Left ventricle myocardium inferior (tissue), 1 donor: ENCODE measurements around the gene NADK. TPM values are rescaled to one million over a fixed set of nuclear protein-coding genes. Genes with fewer than 3 reads are reported as not detected.

Experiments used
- DNase-seq: peaks from one replicate; pipeline ENCODE4 v3.0.0-alpha.2; 2020
- H3K27ac ChIP-seq: fragments of 200-600 bp; replicated peaks from 2 replicates; pipeline ENCODE4 v1.8.0; 2021
- H3K27me3 ChIP-seq: fragments of 200-600 bp; 2 replicates; pipeline ENCODE4 v1.8.0; 2021; ENCODE audit warnings: low read depth
- H3K36me3 ChIP-seq: fragments of 200-600 bp; 2 replicates; pipeline ENCODE4 v1.8.0; 2021
- H3K4me1 ChIP-seq: fragments of 200-600 bp; 2 replicates; pipeline ENCODE4 v1.8.0; 2021
- H3K4me3 ChIP-seq: fragments of 200-600 bp; 2 replicates; pipeline ENCODE4 v1.8.0; 2021; ENCODE audit warnings: mild to moderate bottlenecking, moderate library complexity
- H3K9me3 ChIP-seq: fragments of 200-600 bp; replicated peaks from 2 replicates; pipeline ENCODE4 v1.8.0; 2021
- intact Hi-C: fragments of 100-400 bp; cut with micrococcal nuclease; formaldehyde crosslinking; loops from one replicate; pipeline ENCODE4 v1.11.0; 2022
- long read RNA-seq: library from polyadenylated mRNA; unstranded; transcript quantifications from one replicate; pipeline ENCODE4 v2.0.0, GENCODE V29; 2021
- total RNA-seq: library from RNA; stranded (reverse); fragmentation: NEBNext Ultra II Directional; extraction: Animal tissue kit (Norgen Biotek cat#: 25700); gene quantifications from one replicate; pipeline ENCODE4 v1.2.1, GENCODE V29; 2021
- TF ChIP-seq, protein P1 (sequence below): fragments of 200-600 bp; IDR thresholded peaks from 2 replicates; pipeline ENCODE4 v1.8.0; 2021; ENCODE audit warnings: antibody characterized with exemption, mild to moderate bottlenecking, borderline replicate concordance
- donor health status: DM: no; HTN: yes; CAD: no; lungs with severe emphysema.

The NADK gene, protein sequence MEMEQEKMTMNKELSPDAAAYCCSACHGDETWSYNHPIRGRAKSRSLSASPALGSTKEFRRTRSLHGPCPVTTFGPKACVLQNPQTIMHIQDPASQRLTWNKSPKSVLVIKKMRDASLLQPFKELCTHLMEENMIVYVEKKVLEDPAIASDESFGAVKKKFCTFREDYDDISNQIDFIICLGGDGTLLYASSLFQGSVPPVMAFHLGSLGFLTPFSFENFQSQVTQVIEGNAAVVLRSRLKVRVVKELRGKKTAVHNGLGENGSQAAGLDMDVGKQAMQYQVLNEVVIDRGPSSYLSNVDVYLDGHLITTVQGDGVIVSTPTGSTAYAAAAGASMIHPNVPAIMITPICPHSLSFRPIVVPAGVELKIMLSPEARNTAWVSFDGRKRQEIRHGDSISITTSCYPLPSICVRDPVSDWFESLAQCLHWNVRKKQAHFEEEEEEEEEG
- total RNA-seq: 25.3 TPM
- long read RNA-seq, transcript NADK-201 (12 exons, 3,235 nt): major isoform, 34 of 53 reads
- long read RNA-seq, partial matches to known transcripts: 8 of 53 reads
- long read RNA-seq, other reads (novel, unspliced or antisense): 11 of 53 reads

DNA sequence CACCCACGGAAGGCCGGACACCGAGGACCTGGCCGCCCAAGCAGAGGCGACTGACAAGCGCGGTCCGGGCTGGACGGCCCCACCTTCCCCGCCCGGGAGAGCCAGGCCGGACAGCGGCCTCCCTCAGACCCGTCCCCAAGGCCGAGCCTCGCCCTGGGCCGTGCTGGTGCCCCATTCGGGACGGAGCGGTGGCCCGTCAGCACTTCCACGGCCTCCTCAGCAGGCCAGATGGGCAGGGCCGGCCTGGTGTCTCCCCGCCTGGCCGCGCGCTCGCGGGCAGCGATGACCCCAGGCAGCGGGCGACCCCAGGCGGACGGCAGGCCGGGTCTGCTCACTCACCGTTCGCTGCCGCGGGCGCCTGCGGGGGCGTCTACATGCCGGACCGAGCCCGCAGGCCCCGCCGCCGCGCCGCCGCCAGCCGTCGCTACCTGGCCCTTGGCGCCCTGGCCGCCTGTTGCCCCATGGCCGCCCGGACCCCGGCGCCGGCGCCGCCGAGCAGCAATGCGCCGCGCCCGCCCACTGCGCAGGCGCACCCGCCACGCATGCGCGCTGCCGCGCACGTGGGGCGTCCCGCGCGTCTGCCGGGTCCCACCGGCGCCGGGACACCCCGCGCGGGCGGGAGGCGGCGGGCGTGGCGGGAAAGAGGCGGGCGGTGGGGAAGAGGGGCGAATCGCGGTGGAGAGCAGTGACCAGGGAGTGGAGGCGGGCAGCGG is at the start of gene NADK:
NADK (minus strand) TSS at position 521 of the 713 bp plus-strand sequence. CDS start 13,064 bp downstream, outside the sequence.
- intact Hi-C loops: no loop called here
- Histone ChIP-seq H3K4me1 (peaks cover 85% of the 10 kb centered on the region), H3K9me3 (no peaks in the 10 kb centered on the region), H3K27ac (peak within 1 kb of the TSS; percentile 97), H3K27me3 (no peaks in the 10 kb centered on the region), H3K36me3 (no peaks in the 10 kb centered on the region), H3K4me3 (peak within 1 kb of the TSS; percentile 98)
- DNase-seq: peak; percentile 60
- TF ChIP-seq, protein P1, sequence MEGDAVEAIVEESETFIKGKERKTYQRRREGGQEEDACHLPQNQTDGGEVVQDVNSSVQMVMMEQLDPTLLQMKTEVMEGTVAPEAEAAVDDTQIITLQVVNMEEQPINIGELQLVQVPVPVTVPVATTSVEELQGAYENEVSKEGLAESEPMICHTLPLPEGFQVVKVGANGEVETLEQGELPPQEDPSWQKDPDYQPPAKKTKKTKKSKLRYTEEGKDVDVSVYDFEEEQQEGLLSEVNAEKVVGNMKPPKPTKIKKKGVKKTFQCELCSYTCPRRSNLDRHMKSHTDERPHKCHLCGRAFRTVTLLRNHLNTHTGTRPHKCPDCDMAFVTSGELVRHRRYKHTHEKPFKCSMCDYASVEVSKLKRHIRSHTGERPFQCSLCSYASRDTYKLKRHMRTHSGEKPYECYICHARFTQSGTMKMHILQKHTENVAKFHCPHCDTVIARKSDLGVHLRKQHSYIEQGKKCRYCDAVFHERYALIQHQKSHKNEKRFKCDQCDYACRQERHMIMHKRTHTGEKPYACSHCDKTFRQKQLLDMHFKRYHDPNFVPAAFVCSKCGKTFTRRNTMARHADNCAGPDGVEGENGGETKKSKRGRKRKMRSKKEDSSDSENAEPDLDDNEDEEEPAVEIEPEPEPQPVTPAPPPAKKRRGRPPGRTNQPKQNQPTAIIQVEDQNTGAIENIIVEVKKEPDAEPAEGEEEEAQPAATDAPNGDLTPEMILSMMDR: no peak

DNA sequence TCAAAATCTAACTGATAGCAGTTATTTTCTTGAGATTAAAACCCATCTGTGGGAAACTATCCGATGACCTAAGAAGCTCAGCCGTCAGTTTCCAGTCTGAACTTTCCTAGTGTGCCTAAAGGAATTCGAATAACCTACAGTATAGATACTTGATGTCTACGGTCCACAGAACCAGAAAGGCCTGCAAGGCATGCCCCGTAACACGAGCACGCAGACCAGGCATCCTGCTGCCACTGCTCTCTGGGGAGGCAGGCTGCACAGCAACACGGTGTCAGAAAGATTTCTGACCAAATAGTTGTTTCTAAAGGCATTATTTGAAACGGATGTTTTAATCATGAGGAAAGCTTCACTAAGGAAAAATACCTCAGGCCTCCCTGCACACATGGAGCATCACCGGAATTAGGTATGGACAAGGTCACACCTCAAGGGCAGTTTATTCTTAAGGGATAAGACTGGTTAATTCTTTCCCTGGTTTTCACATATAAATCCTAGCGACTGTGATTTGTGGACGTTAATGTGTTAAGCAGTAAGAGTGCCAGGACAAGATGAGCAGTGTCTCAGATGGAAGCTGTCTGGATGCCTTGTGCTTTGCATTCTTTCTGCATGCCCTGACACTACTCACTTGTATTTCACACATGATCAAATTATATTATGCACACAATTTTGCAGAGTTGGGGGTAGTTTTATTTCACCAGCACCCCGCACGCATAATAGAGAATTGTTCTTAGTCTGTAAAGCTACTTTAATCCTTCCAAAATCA is 49.0 kb upstream of the NADK start:
- Histone ChIP-seq H3K4me1 (peaks cover 25% of the 10 kb centered on the region), H3K36me3 (peaks cover 29% of the 10 kb centered on the region), H3K27ac (peak overlapping the region; percentile 5), H3K4me3 (no peak overlapping the region), H3K9me3 (no peaks in the 10 kb centered on the region), H3K27me3 (no peaks in the 10 kb centered on the region)
- intact Hi-C loops: no loop called here
- TF ChIP-seq, protein P1: no peak
- DNase-seq: no peak

DNA sequence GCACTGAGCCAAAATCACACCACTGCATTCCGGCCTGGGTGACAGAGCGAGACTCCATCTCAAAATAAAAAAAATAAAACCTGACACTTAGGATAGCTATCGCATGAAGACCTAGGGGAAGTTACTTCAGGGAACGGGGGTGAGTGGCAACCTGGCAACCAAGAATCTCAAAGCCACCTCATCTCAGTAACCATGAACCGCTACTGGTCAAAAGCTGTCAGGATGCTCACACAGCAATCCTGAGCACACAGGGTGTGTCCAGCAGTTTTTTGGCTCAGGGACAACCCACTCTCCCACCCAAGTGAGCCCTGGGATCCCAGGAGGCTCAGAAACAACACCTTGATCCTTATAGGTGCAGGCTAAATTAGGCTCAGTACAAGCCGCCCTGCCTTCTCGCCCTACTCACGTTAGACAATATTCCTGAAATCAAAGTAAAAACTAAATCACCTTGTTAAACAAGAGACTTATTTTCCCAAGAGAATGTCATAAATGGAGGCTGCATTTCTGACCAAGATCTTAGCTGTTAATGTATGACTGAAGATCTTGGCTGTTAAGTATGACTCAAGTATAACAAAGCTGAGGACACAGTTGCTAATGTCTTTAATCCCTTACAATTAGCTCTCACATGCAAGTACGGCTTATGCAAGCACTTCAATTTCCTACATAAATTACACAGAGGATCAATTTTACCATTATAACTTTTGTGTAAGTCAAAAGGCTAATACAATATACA is 48.3 kb upstream of the NADK start:
- H3K9me3 ChIP-seq: no peaks in the 10 kb centered on the region
- TF ChIP-seq, protein P1: no peak
- no peaks in the 10 kb centered on the region for H3K27me3 ChIP-seq
- no peak for DNase-seq
- peaks cover 35% of the 10 kb centered on the region for H3K36me3 ChIP-seq
- H3K4me3 ChIP-seq: no peak overlapping the region
- intact Hi-C loops: no loop called here
- peak overlapping the region; percentile 5 for H3K27ac ChIP-seq
- peaks cover 23% of the 10 kb centered on the region for H3K4me1 ChIP-seq

DNA sequence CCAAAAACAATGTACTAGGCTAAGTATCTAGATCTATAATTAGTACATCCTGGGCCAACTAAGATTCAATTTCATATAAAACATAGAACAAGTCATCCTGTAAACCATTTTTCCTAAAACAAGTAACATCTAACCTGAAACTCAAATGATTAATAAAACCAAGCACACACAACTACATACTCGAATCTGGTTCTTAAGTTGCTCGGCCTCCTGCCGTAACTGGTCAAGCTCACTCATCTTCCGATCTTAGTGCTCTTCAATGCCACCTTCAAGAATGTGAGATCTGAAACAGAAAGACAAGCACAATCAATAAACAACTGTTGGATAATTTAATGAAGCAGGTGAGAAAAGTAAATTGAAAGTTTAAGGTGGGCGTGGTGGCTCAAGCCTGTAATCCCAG is 46.9 kb upstream of the NADK start:
- Histone ChIP-seq H3K27me3 (no peaks in the 10 kb centered on the region), H3K9me3 (no peaks in the 10 kb centered on the region), H3K4me3 (no peak overlapping the region), H3K36me3 (peaks cover 41% of the 10 kb centered on the region), H3K27ac (no peak overlapping the region), H3K4me1 (peaks cover 23% of the 10 kb centered on the region)
- intact Hi-C loops: no loop called here
- DNase-seq: no peak
- TF ChIP-seq, protein P1: no peak
